GM10847 (cell line): Measurements from ENCODE around the gene GDNF.

Source experiments
- POLR2A ChIP-seq: IDR thresholded peaks from 2 replicates; pipeline ENCODE4 v1.6.1; 2011; ENCODE audit not compliant: insufficient read length; ENCODE audit errors: extremely low read depth

Gene GDNF

DNA sequence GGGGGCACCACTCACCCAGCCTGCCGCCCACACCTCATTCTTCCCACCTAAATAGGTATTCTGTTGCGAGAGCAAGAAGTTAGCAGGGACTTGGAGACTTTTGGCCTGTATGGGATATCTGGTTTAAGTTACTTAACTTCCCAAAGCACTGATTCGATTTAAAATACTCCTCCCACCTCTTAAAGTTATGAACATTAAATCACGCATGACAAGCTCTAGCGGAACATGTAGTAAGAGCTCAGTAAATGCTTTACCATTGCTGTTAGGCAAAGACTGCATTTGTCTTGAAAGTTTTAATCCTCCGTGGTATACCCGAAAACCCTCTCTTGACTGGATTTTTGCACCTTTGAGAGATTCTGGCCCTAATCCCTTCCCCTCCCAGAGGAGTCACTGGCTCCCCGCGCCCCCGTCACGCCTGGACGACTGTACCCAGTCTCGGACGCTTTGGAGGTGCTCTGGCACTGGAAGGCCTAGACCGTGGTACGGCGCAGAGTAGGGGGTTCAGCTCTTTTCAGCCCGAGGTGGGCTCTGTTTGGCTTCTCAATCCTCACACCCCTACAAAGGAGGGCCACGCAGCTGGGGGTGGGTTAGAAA is 4.4 kb downstream of the GDNF start:
- no peak for TF ChIP-seq POLR2A

- no peak for TF ChIP-seq POLR2A
Measured at GRCh38 chr5:37834542-37835379, 5.1 kb downstream of the GDNF start.

GRCh38 chr5:37833990-37834389 is 5.9 kb downstream of the GDNF start:
- no peak for TF ChIP-seq POLR2A

GRCh38 chr5:37831821-37832534 is 7.9 kb downstream of the GDNF start:
- no peak for TF ChIP-seq POLR2A

DNA sequence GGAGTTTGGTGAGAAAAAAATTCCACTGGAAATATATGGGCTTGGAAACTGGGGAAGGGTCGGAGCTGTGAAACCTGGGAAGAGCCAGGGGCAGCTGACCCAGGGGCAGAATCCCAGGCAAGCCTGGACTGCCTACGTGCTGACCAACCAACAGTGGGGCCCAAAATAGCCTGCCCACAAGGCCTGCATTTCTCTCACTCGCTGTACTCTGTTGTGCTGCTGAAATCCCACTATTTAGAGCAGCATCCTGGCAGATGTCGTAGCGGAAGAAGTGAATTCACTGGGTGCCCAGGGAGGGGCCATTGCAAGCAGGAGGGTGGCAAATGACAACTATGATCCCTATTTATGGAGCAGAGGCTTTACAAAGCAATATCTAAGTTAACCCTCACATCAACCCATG is 9.5 kb downstream of the GDNF start:
- TF ChIP-seq POLR2A, result no peak

DNA sequence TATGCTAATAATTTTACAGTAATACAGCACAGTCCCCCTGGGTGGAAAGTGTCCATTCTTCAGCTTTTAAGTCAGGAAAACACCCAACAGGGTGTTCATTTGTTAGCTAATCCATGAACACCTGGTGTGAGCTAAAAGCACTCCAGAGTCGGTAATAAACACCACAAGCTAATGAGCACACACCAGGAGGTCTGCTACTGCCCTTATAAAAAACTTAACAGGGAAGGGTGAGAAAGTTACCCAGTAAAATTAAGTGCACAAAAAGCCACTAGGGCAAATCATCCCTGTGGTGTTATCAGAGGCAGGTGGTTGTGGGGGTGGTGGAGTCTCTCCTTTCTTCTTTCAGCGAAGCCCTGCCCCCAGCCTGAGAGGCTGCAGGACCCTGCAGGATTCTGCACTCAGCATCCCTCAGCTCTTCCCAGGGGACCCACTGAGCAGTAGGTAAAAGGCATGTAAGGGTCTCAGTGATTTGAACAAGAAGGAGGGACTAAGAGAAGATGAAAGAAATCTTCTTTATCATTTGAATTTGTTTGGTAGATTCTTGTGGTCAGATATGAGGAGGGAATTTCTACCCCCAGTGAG is 14.4 kb downstream of the GDNF start:
- TF ChIP-seq POLR2A, result no peak

- TF ChIP-seq POLR2A, result no peak
Measured at GRCh38 chr5:37823433-37824152, 16.2 kb downstream of the GDNF start.

DNA sequence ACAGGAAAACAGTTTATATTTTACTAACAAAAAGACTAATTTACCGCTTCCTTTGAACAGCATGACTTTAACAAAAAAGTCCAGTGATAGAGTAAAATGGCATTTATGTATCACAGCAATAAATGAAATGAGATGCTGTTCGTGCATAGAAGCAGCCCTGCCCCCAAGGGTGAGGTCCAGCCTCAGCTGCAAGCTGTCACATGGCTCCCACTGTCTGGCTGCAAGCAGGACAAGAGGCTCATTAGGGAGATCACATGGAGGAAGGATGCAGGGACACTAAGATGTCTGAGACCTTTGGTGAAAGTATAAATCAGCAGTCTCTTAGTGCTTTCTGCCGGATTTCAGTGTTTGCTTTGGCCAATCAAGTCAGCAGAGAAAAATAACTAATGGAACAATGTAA is 23.0 kb downstream of the GDNF start:
- TF ChIP-seq POLR2A, result no peak

DNA sequence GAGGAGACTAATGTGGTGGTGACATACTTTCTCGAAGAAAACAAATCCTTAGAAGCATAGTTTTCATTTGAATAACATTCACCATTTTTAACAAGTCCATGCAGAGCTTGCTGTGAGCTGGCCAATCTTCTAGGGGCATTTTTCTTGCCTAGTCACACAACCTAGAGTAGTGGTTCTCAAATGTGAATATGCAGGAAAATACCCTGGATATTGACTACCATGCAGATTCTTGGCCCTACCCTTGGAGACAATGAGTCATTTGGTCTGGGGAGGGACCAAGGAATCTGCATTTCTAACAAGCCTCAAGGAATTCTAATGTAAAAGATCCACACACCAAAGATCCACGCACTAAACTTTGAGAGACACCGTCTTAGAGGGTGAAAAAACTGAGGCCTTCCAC is 23.5 kb downstream of the GDNF start:
- no peak for TF ChIP-seq POLR2A

DNA sequence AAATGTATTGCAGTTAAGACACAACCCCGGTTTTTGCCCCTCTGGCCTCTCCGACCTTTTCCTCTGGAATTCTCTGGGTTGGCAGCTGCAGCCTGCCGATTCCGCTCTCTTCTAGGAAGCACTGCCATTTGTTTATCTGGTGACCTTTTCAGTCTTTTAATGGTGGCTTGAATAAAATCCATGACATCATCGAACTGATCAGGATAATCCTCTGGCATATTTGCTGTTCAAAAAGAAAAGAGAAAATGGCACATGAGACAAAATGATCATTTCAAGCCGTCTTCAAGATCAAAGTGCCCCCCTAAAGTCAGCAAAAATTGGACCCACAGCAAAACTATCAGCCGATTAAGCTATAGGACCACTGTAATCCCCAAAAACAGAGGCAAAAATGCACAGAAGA is 23.9 kb downstream of the GDNF start:
- TF ChIP-seq POLR2A, result no peak

DNA sequence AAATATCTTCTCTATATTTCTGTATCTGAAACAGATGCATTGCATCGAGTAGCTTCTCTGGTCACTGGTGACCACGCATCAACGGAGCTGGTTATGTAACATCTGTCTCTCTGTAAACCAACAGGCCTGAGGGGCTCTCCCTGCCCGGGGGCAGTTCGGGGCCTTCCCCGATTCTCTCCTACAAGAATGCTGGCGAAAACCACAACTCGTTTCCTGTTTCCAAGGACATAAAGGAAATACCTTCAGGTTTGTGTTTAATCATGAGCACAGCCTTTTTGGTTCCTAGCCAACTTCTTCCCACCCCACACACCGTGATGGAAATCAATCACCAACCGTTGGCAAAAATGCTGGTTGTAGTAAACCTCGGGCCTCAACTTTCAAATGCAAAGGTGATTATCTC is 25.1 kb downstream of the GDNF start:
- TF ChIP-seq POLR2A, result no peak

DNA sequence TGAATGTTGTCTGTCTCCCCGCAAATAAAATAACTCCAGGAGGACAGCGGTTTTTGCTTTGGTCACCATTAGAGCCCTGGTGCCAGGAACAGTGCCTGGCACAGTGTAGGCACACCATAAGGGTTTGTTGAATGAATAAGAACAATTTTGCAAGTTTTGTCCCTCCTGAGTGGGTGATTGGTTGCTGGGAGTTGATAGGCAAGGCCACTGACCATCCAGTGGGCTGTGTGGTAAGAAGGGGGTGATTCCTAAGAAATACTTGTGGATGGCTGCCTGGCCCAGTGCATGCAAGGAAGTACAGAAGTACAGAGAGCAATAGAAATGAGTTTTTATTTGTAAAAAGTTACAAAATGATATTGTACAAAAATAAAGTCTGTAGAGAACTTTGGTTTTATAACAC is 27.5 kb downstream of the GDNF start:
- no peak for TF ChIP-seq POLR2A

DNA sequence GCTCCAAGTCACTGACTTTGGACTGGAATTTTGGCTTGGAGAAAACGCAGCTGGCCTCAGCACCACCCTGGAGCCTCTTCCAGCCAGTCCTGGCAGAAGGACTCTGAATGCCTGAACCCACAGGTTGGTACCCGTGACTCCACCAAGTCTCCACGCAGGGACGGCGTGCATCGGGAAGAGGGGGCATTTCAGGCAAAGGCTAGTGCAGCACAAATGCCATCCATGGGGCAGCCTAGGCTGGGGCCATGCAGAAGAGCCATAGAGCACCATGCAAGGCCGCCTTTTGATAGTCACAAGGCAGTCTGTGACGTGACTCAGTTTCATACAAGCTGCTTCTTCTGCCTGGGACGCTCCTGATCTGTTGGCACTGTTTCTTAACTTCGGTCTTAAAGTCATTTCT is 28.0 kb downstream of the GDNF start:
- TF ChIP-seq POLR2A, result no peak

- TF ChIP-seq POLR2A, result no peak
Measured at GRCh38 chr5:37810311-37810710, 29.5 kb downstream of the GDNF start.

- TF ChIP-seq POLR2A, result no peak
Measured at GRCh38 chr5:37808945-37809344, 30.9 kb downstream of the GDNF start.
